Fibroblast of mammary gland (primary cell): ENCODE measurements around the gene TBK1.

Experiments used
- DNase-seq: peaks from one replicate; pipeline ENCODE4 v3.0.0-alpha.2; 2010; ENCODE audit warnings: low read depth
- H3K4me3 ChIP-seq: 2 replicates; pipeline ENCODE4 v1.5.1; 2011; ENCODE audit warnings: low read depth, mild to moderate bottlenecking, low read length, moderate library complexity; ENCODE audit not compliant: control insufficient read depth
- CTCF ChIP-seq: conservative IDR thresholded peaks from 2 replicates; pipeline ENCODE4 v1.5.1; 2011; ENCODE audit warnings: low read depth, low read length, inconsistent platforms; ENCODE audit not compliant: control insufficient read depth, insufficient read depth

Gene TBK1

GRCh38 chr12:64451687-64452558 is at the start of gene TBK1:
Gene TBK1, plus strand, starts transcription at chr12:64452120. Its CDS starts 3,751 bp downstream, at chr12:64455871.
- DNase-seq, result peak; percentile 78
- TF ChIP-seq CTCF, result no peak
- peak within 1 kb of the TSS; percentile 86 for H3K4me3 ChIP-seq

GRCh38 chr12:64402181-64402580 is 49.7 kb upstream of the TBK1 start:
- no peak for DNase-seq
- TF ChIP-seq CTCF, result no peak
- H3K4me3 ChIP-seq, result no peak overlapping the region

GRCh38 chr12:64403707-64404469 is 48.0 kb upstream of the TBK1 start, which contains the start of gene XPOT:
Gene XPOT, plus strand, starts transcription at chr12:64404392. Its CDS starts 5,644 bp downstream, at chr12:64410036.
- TF ChIP-seq CTCF, result no peak
- DNase-seq, result peak; percentile 97
- H3K4me3 ChIP-seq, result peak within 1 kb of the TSS; percentile 75

- H3K4me3 ChIP-seq, result peak overlapping the region; percentile 75
- peak; percentile 67 for DNase-seq
- no peak for TF ChIP-seq CTCF
Observed at GRCh38 chr12:64404470-64405256, 47.3 kb upstream of the TBK1 start.

GRCh38 chr12:64407342-64408223 is 44.3 kb upstream of the TBK1 start:
- TF ChIP-seq CTCF, result no peak
- H3K4me3 ChIP-seq, result no peak overlapping the region
- no peak for DNase-seq
